Measurements from ENCODE around the gene INSYN2B.

Gene INSYN2B

GRCh38 chr5:169870211-169870610 lies 110.1 kb downstream of the INSYN2B start:
- no peaks in the 10 kb centered on the region for H3K9me2 ChIP-seq (replicated peaks; ENCODE audit: insufficient read depth, low read length)
- no peaks in the 10 kb centered on the region for H3K9me3 ChIP-seq (ENCODE audit: insufficient read depth, low read length)
- no peak overlapping the region for H2AFZ ChIP-seq (ENCODE audit: low read depth, low read length, severe bottlenecking)
- H3K27ac ChIP-seq (ENCODE audit: low read depth, low read length): no peak overlapping the region
- H3K27me3 ChIP-seq (ENCODE audit: low read length): no peaks in the 10 kb centered on the region
- H3K79me2 ChIP-seq (ENCODE audit: insufficient read depth, low read length): no peaks in the 10 kb centered on the region
- TF ChIP-seq CTCF (IDR thresholded peaks at IDR 0.05; ENCODE audit: insufficient read depth, low read length, poor library complexity, severe bottlenecking): no peak
- no peak for TF ChIP-seq EZH2phosphoT487 (conservative IDR thresholded peaks at IDR 0.05; ENCODE audit: low read length)
- no peak overlapping the region for H3K4me3 ChIP-seq (ENCODE audit: insufficient read depth, low read length, poor library complexity, severe bottlenecking)
- no peaks in the 10 kb centered on the region for H3F3A ChIP-seq (ENCODE audit: insufficient read depth)
- no peak overlapping the region for H3K4me2 ChIP-seq (ENCODE audit: low read depth, low read length, poor library complexity, severe bottlenecking)
- H3K36me3 ChIP-seq (ENCODE audit: low read length): no peaks in the 10 kb centered on the region
- H3K9ac ChIP-seq (ENCODE audit: low read length): no peak overlapping the region
- no peaks in the 10 kb centered on the region for H4K20me1 ChIP-seq (ENCODE audit: low read depth, low read length)

- Histone ChIP-seq H3K9ac (ENCODE audit: low read length) (no peak overlapping the region), H3K4me3 (ENCODE audit: insufficient read depth, low read length, poor library complexity, severe bottlenecking) (no peak overlapping the region), H3K36me3 (ENCODE audit: low read length) (no peaks in the 10 kb centered on the region), H2AFZ (ENCODE audit: low read depth, low read length, severe bottlenecking) (no peak overlapping the region), H4K20me1 (ENCODE audit: low read depth, low read length) (no peaks in the 10 kb centered on the region), H3K79me2 (ENCODE audit: insufficient read depth, low read length) (no peaks in the 10 kb centered on the region), H3F3A (ENCODE audit: insufficient read depth) (no peaks in the 10 kb centered on the region), H3K27ac (ENCODE audit: low read depth, low read length) (no peak overlapping the region), H3K9me2 (replicated peaks; ENCODE audit: insufficient read depth, low read length) (no peaks in the 10 kb centered on the region), H3K9me3 (ENCODE audit: insufficient read depth, low read length) (no peaks in the 10 kb centered on the region), H3K27me3 (ENCODE audit: low read length) (no peaks in the 10 kb centered on the region), H3K4me2 (ENCODE audit: low read depth, low read length, poor library complexity, severe bottlenecking) (no peak overlapping the region)
- TF ChIP-seq CTCF (IDR thresholded peaks at IDR 0.05; ENCODE audit: insufficient read depth, low read length, poor library complexity, severe bottlenecking) (no peak), EZH2phosphoT487 (conservative IDR thresholded peaks at IDR 0.05; ENCODE audit: low read length) (no peak)
These were observed 111.2 kb downstream of the INSYN2B start for GRCh38 chr5:169869066-169869465.

- Histone ChIP-seq H3F3A (ENCODE audit: insufficient read depth) (no peaks in the 10 kb centered on the region), H3K9me3 (ENCODE audit: insufficient read depth, low read length) (no peaks in the 10 kb centered on the region), H3K27ac (ENCODE audit: low read depth, low read length) (no peak overlapping the region), H3K27me3 (ENCODE audit: low read length) (no peaks in the 10 kb centered on the region), H3K4me2 (ENCODE audit: low read depth, low read length, poor library complexity, severe bottlenecking) (no peak overlapping the region), H4K20me1 (ENCODE audit: low read depth, low read length) (no peaks in the 10 kb centered on the region), H3K9me2 (replicated peaks; ENCODE audit: insufficient read depth, low read length) (no peaks in the 10 kb centered on the region), H3K79me2 (ENCODE audit: insufficient read depth, low read length) (no peaks in the 10 kb centered on the region), H3K4me3 (ENCODE audit: insufficient read depth, low read length, poor library complexity, severe bottlenecking) (no peak overlapping the region), H3K9ac (ENCODE audit: low read length) (no peak overlapping the region), H2AFZ (ENCODE audit: low read depth, low read length, severe bottlenecking) (no peak overlapping the region), H3K36me3 (ENCODE audit: low read length) (no peaks in the 10 kb centered on the region; the same call in 1 of the 2 replicates)
- no peak for TF ChIP-seq CTCF (IDR thresholded peaks at IDR 0.05; ENCODE audit: insufficient read depth, low read length, poor library complexity, severe bottlenecking)
- no peak for TF ChIP-seq EZH2phosphoT487 (conservative IDR thresholded peaks at IDR 0.05; ENCODE audit: low read length)
These were observed 112.9 kb downstream of the INSYN2B start for GRCh38 chr5:169867347-169867746.
